Astrocyte of the spinal cord (primary cell): ENCODE measurements around the gene NCAM2.
"Not testable (repeated sequence)": the region's sequence is repeated elsewhere in the genome, so short reads cannot be mapped to it uniquely, and the experiment has no call there.

Source experiments
- DNase-seq: peaks from one replicate; pipeline ENCODE4 v3.0.0; 2011; ENCODE audit warnings: low read depth, low spot score
- H3K4me3 ChIP-seq: 2 replicates; pipeline ENCODE4 v1.5.1; 2011; ENCODE audit warnings: low read depth, mild to moderate bottlenecking, low read length, moderate library complexity
- CTCF ChIP-seq: IDR thresholded peaks from 2 replicates; pipeline ENCODE4 v1.5.1; 2012; ENCODE audit warnings: low read depth, mild to moderate bottlenecking, low read length, inconsistent platforms
- in situ Hi-C: cut with HindIII; loops from 2 replicates; pipeline ENCODE4 v1.10.0; 2017; ENCODE audit warnings: low sequenced_read_pairs

Gene NCAM2

GRCh38 chr21:21132390-21132789 lies 134.2 kb downstream of the NCAM2 start:
- DNase-seq = no peak
- in situ Hi-C loops = no loop called here
- TF ChIP-seq CTCF = no peak
- no peak overlapping the region for H3K4me3 ChIP-seq

GRCh38 chr21:21137986-21138385 lies 139.8 kb downstream of the NCAM2 start:
- in situ Hi-C loops = no loop called here
- TF ChIP-seq CTCF = no peak
- no peak overlapping the region for H3K4me3 ChIP-seq
- peak; percentile 63 for DNase-seq

GRCh38 chr21:21146587-21147373 lies 148.6 kb downstream of the NCAM2 start:
- H3K4me3 ChIP-seq = no peak overlapping the region
- no peak for TF ChIP-seq CTCF
- no peak for DNase-seq
- in situ Hi-C loops = no loop called here

- no peak for DNase-seq
- in situ Hi-C loops = no loop called here
- H3K4me3 ChIP-seq = no peak overlapping the region
- TF ChIP-seq CTCF = no peak
These were observed 149.2 kb downstream of the NCAM2 start for GRCh38 chr21:21147374-21147745.

GRCh38 chr21:21148009-21148408 lies 149.8 kb downstream of the NCAM2 start:
- no peak for TF ChIP-seq CTCF
- no peak overlapping the region for H3K4me3 ChIP-seq
- DNase-seq = no peak
- in situ Hi-C loops = no loop called here

- no peak overlapping the region for H3K4me3 ChIP-seq
- no peak for TF ChIP-seq CTCF
- DNase-seq = no peak
- in situ Hi-C loops = no loop called here
These were observed 150.3 kb downstream of the NCAM2 start for GRCh38 chr21:21148514-21148913.

- DNase-seq, H3K4me3 ChIP-seq, in situ Hi-C loops: not testable (repeated sequence)
These were observed 151.2 kb downstream of the NCAM2 start for GRCh38 chr21:21149445-21149844.
